ENCODE measurements around the gene NLGN4Y.

Gene NLGN4Y

GRCh38 chrY:14637551-14637950 is 113.2 kb downstream of the NLGN4Y start:
- no peak for DNase-seq (ENCODE audit: low read depth)
- H3K4me3 ChIP-seq (ENCODE audit: low read depth, low read length): no peak overlapping the region
- TF ChIP-seq, protein P1, sequence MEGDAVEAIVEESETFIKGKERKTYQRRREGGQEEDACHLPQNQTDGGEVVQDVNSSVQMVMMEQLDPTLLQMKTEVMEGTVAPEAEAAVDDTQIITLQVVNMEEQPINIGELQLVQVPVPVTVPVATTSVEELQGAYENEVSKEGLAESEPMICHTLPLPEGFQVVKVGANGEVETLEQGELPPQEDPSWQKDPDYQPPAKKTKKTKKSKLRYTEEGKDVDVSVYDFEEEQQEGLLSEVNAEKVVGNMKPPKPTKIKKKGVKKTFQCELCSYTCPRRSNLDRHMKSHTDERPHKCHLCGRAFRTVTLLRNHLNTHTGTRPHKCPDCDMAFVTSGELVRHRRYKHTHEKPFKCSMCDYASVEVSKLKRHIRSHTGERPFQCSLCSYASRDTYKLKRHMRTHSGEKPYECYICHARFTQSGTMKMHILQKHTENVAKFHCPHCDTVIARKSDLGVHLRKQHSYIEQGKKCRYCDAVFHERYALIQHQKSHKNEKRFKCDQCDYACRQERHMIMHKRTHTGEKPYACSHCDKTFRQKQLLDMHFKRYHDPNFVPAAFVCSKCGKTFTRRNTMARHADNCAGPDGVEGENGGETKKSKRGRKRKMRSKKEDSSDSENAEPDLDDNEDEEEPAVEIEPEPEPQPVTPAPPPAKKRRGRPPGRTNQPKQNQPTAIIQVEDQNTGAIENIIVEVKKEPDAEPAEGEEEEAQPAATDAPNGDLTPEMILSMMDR (IDR thresholded peaks at IDR 0.05; ENCODE audit: control insufficient read depth, extremely low read depth, insufficient read depth): no peak

DNA sequence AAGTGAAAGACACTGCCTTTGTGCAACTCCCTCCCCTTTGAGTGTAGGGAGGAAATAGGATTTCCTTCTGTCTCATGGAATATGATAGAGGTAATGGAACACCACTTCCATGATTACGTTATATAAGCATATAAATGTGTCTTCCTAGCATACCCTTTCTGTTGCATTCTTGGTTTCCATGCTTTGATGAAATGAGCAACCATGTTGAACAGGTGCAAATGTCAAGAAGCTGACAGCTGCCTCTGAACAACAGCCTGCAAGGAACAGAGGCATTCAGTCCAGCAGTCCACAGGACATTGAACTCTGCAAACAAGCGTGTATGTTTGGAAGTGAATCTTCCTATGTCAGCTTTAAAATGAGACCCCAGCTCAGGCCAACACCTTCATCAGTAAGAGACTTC is 117.5 kb downstream of the NLGN4Y start:
- H3K4me3 ChIP-seq (ENCODE audit: low read depth, low read length): no peak overlapping the region
- TF ChIP-seq, protein P1 (IDR thresholded peaks at IDR 0.05; ENCODE audit: control insufficient read depth, extremely low read depth, insufficient read depth): no peak
- no peak for DNase-seq (ENCODE audit: low read depth)

GRCh38 chrY:14644157-14644952 is 120.0 kb downstream of the NLGN4Y start:
- H3K4me3 ChIP-seq (ENCODE audit: low read depth, low read length): no peak overlapping the region
- TF ChIP-seq, protein P1 (IDR thresholded peaks at IDR 0.05; ENCODE audit: control insufficient read depth, extremely low read depth, insufficient read depth): no peak
- no peak for DNase-seq (ENCODE audit: low read depth)

DNA sequence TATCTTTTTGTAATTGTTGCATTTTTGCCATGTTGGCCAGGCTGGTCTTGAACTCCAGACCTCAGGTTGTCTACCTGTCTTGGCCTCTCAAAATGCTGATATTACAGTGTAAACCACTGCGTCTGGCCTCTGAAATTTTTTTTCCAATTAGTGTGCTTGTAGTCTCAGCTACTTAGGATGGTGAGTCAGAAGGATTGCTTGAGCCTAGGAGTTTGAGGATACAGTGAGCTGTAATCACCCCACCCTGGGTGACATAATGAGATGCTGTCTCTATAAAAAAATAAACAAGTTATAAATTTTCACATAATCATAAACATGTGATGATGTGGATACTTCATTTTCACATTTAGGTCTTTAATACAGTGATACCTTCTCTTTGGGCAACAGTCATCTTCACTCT is 154.9 kb downstream of the NLGN4Y start:
- DNase-seq (ENCODE audit: low read depth): no peak
- TF ChIP-seq, protein P1 (IDR thresholded peaks at IDR 0.05; ENCODE audit: control insufficient read depth, extremely low read depth, insufficient read depth): no peak
- no peak overlapping the region for H3K4me3 ChIP-seq (ENCODE audit: low read depth, low read length)

GRCh38 chrY:14694543-14694942 is 170.2 kb downstream of the NLGN4Y start:
- H3K4me3 ChIP-seq (ENCODE audit: low read depth, low read length): no peak overlapping the region
- TF ChIP-seq, protein P1 (IDR thresholded peaks at IDR 0.05; ENCODE audit: control insufficient read depth, extremely low read depth, insufficient read depth): no peak
- no peak for DNase-seq (ENCODE audit: low read depth)

GRCh38 chrY:14708158-14708557 is 183.8 kb downstream of the NLGN4Y start:
- TF ChIP-seq, protein P1 (IDR thresholded peaks at IDR 0.05; ENCODE audit: control insufficient read depth, extremely low read depth, insufficient read depth): no peak
- H3K4me3 ChIP-seq (ENCODE audit: low read depth, low read length): no peak overlapping the region
- no peak for DNase-seq (ENCODE audit: low read depth)

DNA sequence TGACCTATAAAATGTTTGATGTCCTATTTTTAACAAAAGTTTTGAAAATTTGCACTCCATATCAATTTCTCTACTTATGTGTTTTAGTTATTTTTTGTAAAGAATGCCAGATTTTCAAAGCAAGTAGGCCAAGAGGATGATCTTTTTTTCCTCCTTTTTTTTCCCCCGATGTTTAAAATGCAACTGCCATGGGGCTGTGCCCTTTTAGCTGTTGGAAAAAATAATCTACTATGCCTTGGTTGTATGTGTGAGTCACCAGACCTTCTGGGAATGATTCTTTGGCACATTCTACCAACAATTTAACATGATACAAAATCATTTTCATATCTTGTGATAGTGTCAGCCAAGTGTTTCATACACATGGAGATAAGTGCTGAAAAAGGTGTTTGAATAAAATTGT is 217.3 kb downstream of the NLGN4Y start:
- TF ChIP-seq, protein P1 (IDR thresholded peaks at IDR 0.05; ENCODE audit: control insufficient read depth, extremely low read depth, insufficient read depth): no peak
- no peak overlapping the region for H3K4me3 ChIP-seq (ENCODE audit: low read depth, low read length)
- no peak for DNase-seq (ENCODE audit: low read depth)
